H9 (cell line): ENCODE data around the gene CHD9NB. TPM values are rescaled to one million over a fixed set of nuclear protein-coding genes. Genes with fewer than 3 reads are reported as not detected.

Experiments
- DNase-seq: peaks from one replicate; pipeline ENCODE4 v3.0.0-alpha.2; 2017
- H2AFZ ChIP-seq: one replicate; pipeline ENCODE4 v1.6.1; 2013; ENCODE audit warnings: mild to moderate bottlenecking, low read length, control low read depth, moderate library complexity
- H2AK5ac ChIP-seq: 2 replicates; pipeline ENCODE4 v1.6.1; 2013; ENCODE audit warnings: low read length, control low read depth, mixed read lengths; ENCODE audit not compliant: insufficient read length
- H2BK120ac ChIP-seq: one replicate; pipeline ENCODE4 v1.6.1; 2013; ENCODE audit warnings: low read depth, mild to moderate bottlenecking, low read length, control low read depth, inconsistent platforms; ENCODE audit not compliant: poor library complexity, severe bottlenecking
- H2BK12ac ChIP-seq: 2 replicates; pipeline ENCODE4 v1.6.1; 2013; ENCODE audit warnings: low read length, control low read depth, mixed read lengths, low read depth; ENCODE audit not compliant: insufficient read length
- H2BK15ac ChIP-seq: 2 replicates; pipeline ENCODE4 v1.6.1; 2013; ENCODE audit warnings: low read depth, low read length, control low read depth
- H2BK20ac ChIP-seq: one replicate; pipeline ENCODE4 v1.6.1; 2013; ENCODE audit warnings: low read depth, mild to moderate bottlenecking, low read length, control low read depth, inconsistent platforms; ENCODE audit not compliant: poor library complexity, severe bottlenecking
- H2BK5ac ChIP-seq: 2 replicates; pipeline ENCODE4 v1.6.1; 2013; ENCODE audit warnings: low read length, control low read depth, mixed read lengths; ENCODE audit not compliant: insufficient read length
- H3K14ac ChIP-seq: 2 replicates; pipeline ENCODE4 v1.6.1; 2013; ENCODE audit warnings: low read length, control low read depth; ENCODE audit not compliant: insufficient read depth
- H3K18ac ChIP-seq: 2 replicates; pipeline ENCODE4 v1.6.1; 2013; ENCODE audit warnings: low read depth, mild to moderate bottlenecking, mixed read lengths, low read length, control low read depth; ENCODE audit not compliant: insufficient read length
- H3K23ac ChIP-seq: 2 replicates; pipeline ENCODE4 v1.6.1; 2013; ENCODE audit warnings: low read length, control low read depth, mixed read lengths, low read depth; ENCODE audit not compliant: insufficient read length
- H3K23me2 ChIP-seq: 2 replicates; pipeline ENCODE4 v1.6.1; 2013; ENCODE audit warnings: low read depth, mild to moderate bottlenecking, mixed read lengths, low read length, control low read depth; ENCODE audit not compliant: insufficient read length, poor library complexity, severe bottlenecking
- H3K27ac ChIP-seq: 2 replicates; pipeline ENCODE4 v1.5.1; 2013; ENCODE audit warnings: low read length, control low read depth, mixed read lengths, low read depth; ENCODE audit not compliant: insufficient read length
- H3K27me3 ChIP-seq: 2 replicates; pipeline ENCODE4 v1.6.1; 2013; ENCODE audit warnings: low read length, control low read depth, inconsistent platforms; ENCODE audit not compliant: insufficient read depth
- H3K4ac ChIP-seq: 2 replicates; pipeline ENCODE4 v1.6.1; 2013; ENCODE audit warnings: low read depth, mild to moderate bottlenecking, control low read depth, inconsistent platforms, low read length, moderate library complexity
- H3K4me1 ChIP-seq: 2 replicates; pipeline ENCODE4 v1.6.1; 2013; ENCODE audit warnings: low read length, control low read depth, inconsistent platforms; ENCODE audit not compliant: insufficient read depth
- H3K4me2 ChIP-seq: 2 replicates; pipeline ENCODE4 v1.6.1; 2013; ENCODE audit warnings: low read length, control low read depth, mixed read lengths; ENCODE audit not compliant: insufficient read length, insufficient read depth
- H3K56ac ChIP-seq: 2 replicates; pipeline ENCODE4 v1.6.1; 2013; ENCODE audit warnings: low read depth, mild to moderate bottlenecking, mixed read lengths, low read length, control low read depth; ENCODE audit not compliant: insufficient read length
- H3K79me1 ChIP-seq: 2 replicates; pipeline ENCODE4 v1.6.1; 2013; ENCODE audit warnings: low read depth, mild to moderate bottlenecking, moderate library complexity, low read length, control low read depth, inconsistent platforms; ENCODE audit not compliant: insufficient read depth, poor library complexity, severe bottlenecking
- H3K79me2 ChIP-seq: 2 replicates; pipeline ENCODE4 v1.6.1; 2013; ENCODE audit warnings: low read length, control low read depth, inconsistent platforms; ENCODE audit not compliant: insufficient read depth
- H3K9ac ChIP-seq: 2 replicates; pipeline ENCODE4 v1.6.1; 2013; ENCODE audit warnings: low read length, control low read depth, mixed read lengths; ENCODE audit not compliant: insufficient read length; ENCODE audit errors: extremely low read depth
- H3K9me3 ChIP-seq: one replicate; pipeline ENCODE4 v1.6.1; 2013; ENCODE audit warnings: low read depth, low read length, inconsistent platforms; ENCODE audit not compliant: control insufficient read depth
- H3T11ph ChIP-seq: one replicate; pipeline ENCODE4 v1.6.1; 2013; ENCODE audit warnings: mild to moderate bottlenecking, low read length, control low read depth, inconsistent platforms
- H4K20me1 ChIP-seq: one replicate; pipeline ENCODE4 v1.6.1; 2013; ENCODE audit not compliant: control insufficient read depth, insufficient read length, insufficient read depth
- H4K5ac ChIP-seq: 2 replicates; pipeline ENCODE4 v1.6.1; 2013; ENCODE audit warnings: low read depth, mild to moderate bottlenecking, mixed read lengths, low read length, control low read depth; ENCODE audit not compliant: insufficient read length
- H4K8ac ChIP-seq: replicated peaks from 2 replicates; pipeline ENCODE4 v1.6.1; 2013; ENCODE audit warnings: low read length, control low read depth, mixed read lengths, low read depth; ENCODE audit not compliant: insufficient read length
- H4K91ac ChIP-seq: 2 replicates; pipeline ENCODE4 v1.6.1; 2013; ENCODE audit warnings: low read depth, mild to moderate bottlenecking, moderate library complexity, mixed read lengths, low read length, control low read depth; ENCODE audit not compliant: insufficient read length
- H3K27ac Mint-ChIP-seq, 3 experiments: 2 replicates in 2 of 3; 3 replicates in 1 of 3; pipeline ENCODE4 v1.8.0; 2020 to 2021; ENCODE audit warnings: mixed read lengths in 3 of 3, mild to moderate bottlenecking in 1 of 3, moderate library complexity in 1 of 3
- H3K27me3 Mint-ChIP-seq: 2 replicates; pipeline ENCODE4 v1.8.0; 2021; ENCODE audit warnings: low read depth, mild to moderate bottlenecking, moderate library complexity, mixed read lengths
- H3K36me3 Mint-ChIP-seq, 3 experiments: 2 replicates in 2 of 3; 3 replicates in 1 of 3; pipeline ENCODE4 v1.8.0; 2020 to 2021; ENCODE audit warnings: low read depth in 3 of 3, mixed read lengths in 3 of 3; ENCODE audit not compliant: insufficient read depth in 1 of 3
- H3K4me1 Mint-ChIP-seq, 2 experiments: 2 replicates each; pipeline ENCODE4 v1.8.0; 2020; ENCODE audit warnings: mixed read lengths in 2 of 2
- H3K4me3 Mint-ChIP-seq, 2 experiments: 2 replicates in 1 of 2; 3 replicates in 1 of 2; pipeline ENCODE4 v1.8.0; 2020 to 2021; ENCODE audit warnings: mild to moderate bottlenecking in 2 of 2, mixed read lengths in 2 of 2, moderate library complexity in 1 of 2
- H3K9me3 Mint-ChIP-seq, 2 experiments: 2 replicates in 1 of 2; 3 replicates in 1 of 2; pipeline ENCODE4 v1.8.0; 2020; ENCODE audit warnings: mild to moderate bottlenecking in 2 of 2, mixed read lengths in 2 of 2, moderate library complexity in 1 of 2
- CTCF ChIP-seq: fragments of 200-600 bp; sonication (generic); conservative IDR thresholded peaks from 3 replicates; pipeline ENCODE4 v1.8.0; 2021; ENCODE audit warnings: antibody characterized with exemption, mild to moderate bottlenecking
- WGBS: extraction: QIAGEN DNeasy Blood & Tissue Kit; methylation state at CpG from one replicate; pipeline ENCODE4 v1.1.7; 2013; ENCODE audit warnings: missing lambda C conversion rate, low lambda C conversion rate, mixed read lengths; ENCODE audit not compliant: insufficient read length; ENCODE audit errors: extremely low coverage; 5-methylcytosine and 5-hydroxymethylcytosine counted together
- total RNA-seq: library from RNA; stranded (reverse); gene quantifications from 2 replicates; pipeline ENCODE4 v1.2.1, GENCODE V29; 2021

CHD9NB gene
- total RNA-seq, 1 experiment from 2014 or later, result 3.3 TPM

GRCh38 chr16:53100889-53101288 lies 48.2 kb upstream of the CHD9NB start:
- Histone ChIP-seq H2AK5ac (no peak overlapping the region), H3K27ac (no peak overlapping the region)

More at GRCh38 chr16:53100889-53101288, 48.2 kb upstream of the CHD9NB start:
- Histone ChIP-seq H3K9me3 (no peaks in the 10 kb centered on the region), H3K9ac (no peak overlapping the region), H2BK120ac (no peak overlapping the region), H4K5ac (no peak overlapping the region), H3K27me3 (no peaks in the 10 kb centered on the region), H4K8ac (no peak overlapping the region), H3K4me1 (peaks cover 4% of the 10 kb centered on the region; the same call in 1 of the 2 replicates), H3K23me2 (peaks cover 4% of the 10 kb centered on the region), H2BK5ac (no peak overlapping the region), H3K14ac (no peak overlapping the region), H3T11ph (no peak overlapping the region), H2BK12ac (no peak overlapping the region), H3K56ac (no peak overlapping the region), H2BK15ac (no peak overlapping the region), H3K4me2 (no peak overlapping the region), H4K20me1 (no peaks in the 10 kb centered on the region), H3K23ac (no peak overlapping the region), H2BK20ac (no peak overlapping the region), H3K79me2 (0 out of 2 replicates have a peak, but pooled peaks cover 3% of the 10 kb centered on the region), H3K79me1 (no peaks in the 10 kb centered on the region), H2AFZ (no peak overlapping the region), H3K4ac (no peak overlapping the region), H3K18ac (no peak overlapping the region), H4K91ac (no peak overlapping the region)
- H3K27ac Mint-ChIP-seq, result no peak overlapping the region
- peaks cover 24 to 34% of the 10 kb centered on the region in 2 experiments for H3K4me1 Mint-ChIP-seq
- peaks cover 0 to 2% (median 2%) of the 10 kb centered on the region in 3 experiments; a peak in 3 of 7 replicates for H3K36me3 Mint-ChIP-seq
- no peak overlapping the region; a peak in 1 of 5 replicates for H3K4me3 Mint-ChIP-seq
- H3K9me3 Mint-ChIP-seq, result no peaks in the 10 kb centered on the region
- WGBS, result no CpG with 5 or more reads among the region's 1 CpG
- DNase-seq, result no peak
- no peak for TF ChIP-seq CTCF
- H3K27me3 Mint-ChIP-seq, result no peaks in the 10 kb centered on the region
